K562 (cell line): Measurements from ENCODE around the gene THAP5. TPM values are rescaled to one million over a fixed set of nuclear protein-coding genes. Genes with fewer than 3 reads are reported as not detected.

Experiments
- ARID2 ChIP-seq: fragments of 450-650 bp; IDR thresholded peaks from 2 replicates; pipeline ENCODE4 v1.6.1; 2017; ENCODE audit warnings: antibody characterized with exemption, mild to moderate bottlenecking
- CEBPB ChIP-seq: fragments of 450-650 bp; IDR thresholded peaks from 2 replicates; pipeline ENCODE4 v1.6.1; 2016; ENCODE audit warnings: missing genetic modification characterization, missing compliant biosample characterization
- HDAC2 ChIP-seq: fragments of 450-650 bp; IDR thresholded peaks from 2 replicates; pipeline ENCODE4 v1.6.1; 2016; ENCODE audit warnings: mild to moderate bottlenecking
- HDAC8 ChIP-seq: fragments of 450-650 bp; IDR thresholded peaks from 2 replicates; pipeline ENCODE4 v1.6.1; 2016; ENCODE audit warnings: mild to moderate bottlenecking, missing genetic modification characterization, moderate library complexity, missing compliant biosample characterization
- JUN ChIP-seq, 2 experiments: sonication (generic) in 1 of 2; formaldehyde crosslinking in 1 of 2; IDR thresholded peaks; 2 replicates each; pipeline versions ENCODE4 v1.6.1 to v1.8.0; 2012 to 2022; ENCODE audit warnings: borderline replicate concordance in 2 of 2, mild to moderate bottlenecking in 2 of 2, improper control_type of control experiment in 1 of 2, low read depth in 1 of 2, low read length in 1 of 2, missing genetic modification reagents in 1 of 2
- JUND ChIP-seq, 2 experiments: IDR thresholded peaks; 2 replicates in 1 of 2; 3 replicates in 1 of 2; pipeline ENCODE4 v1.6.1; 2011; ENCODE audit warnings: borderline replicate concordance in 2 of 2, low read depth in 2 of 2, low read length in 2 of 2, improper control_type of control experiment in 1 of 2, missing biosample characterization in 1 of 2, missing genetic modification characterization in 1 of 2, missing genetic modification reagents in 1 of 2
- MBD2 ChIP-seq: sonication (generic); IDR thresholded peaks from 2 replicates; pipeline ENCODE4 v1.6.1; 2016; ENCODE audit warnings: low read depth, borderline replicate concordance
- MYC ChIP-seq, 2 experiments: fragments of 250-450 bp in 1 of 2; sonication (Bioruptor Pico) in 1 of 2; IDR thresholded peaks; 2 replicates each; pipeline versions ENCODE4 v1.5.1 to v1.6.1; 2012 to 2021; ENCODE audit warnings: low read depth in 2 of 2, borderline replicate concordance in 1 of 2, improper control_type of control experiment in 1 of 2, low read length in 1 of 2, mild to moderate bottlenecking in 1 of 2, moderate library complexity in 1 of 2
- NR2C1 ChIP-seq, 2 experiments: fragments of 450-650 bp; IDR thresholded peaks; 2 replicates each; pipeline ENCODE4 v1.6.1; 2017; ENCODE audit warnings: mild to moderate bottlenecking in 2 of 2, antibody characterized with exemption in 1 of 2, inconsistent platforms in 1 of 2, missing compliant biosample characterization in 1 of 2, missing genetic modification characterization in 1 of 2
- NR2C2 ChIP-seq, 2 experiments: fragments of 200-800 bp in 1 of 2; sonication (Bioruptor generic) in 1 of 2; sonication (generic) in 1 of 2; formaldehyde crosslinking in 1 of 2; IDR thresholded peaks; 2 replicates each; pipeline versions ENCODE4 v1.6.1 to v1.8.0; 2016 to 2022; ENCODE audit warnings: mild to moderate bottlenecking in 1 of 2, missing compliant biosample characterization in 1 of 2, missing genetic modification characterization in 1 of 2, missing genetic modification reagents in 1 of 2
- TEAD1 ChIP-seq, 2 experiments: fragments of 450-650 bp in 1 of 2; sonication (generic) in 1 of 2; formaldehyde crosslinking; IDR thresholded peaks; 2 replicates each; pipeline versions ENCODE4 v1.4.0 to v1.8.0; 2020 to 2022; ENCODE audit warnings: mild to moderate bottlenecking in 2 of 2, missing genetic modification reagents in 1 of 2
- ZNF232 ChIP-seq: sonication (generic); formaldehyde crosslinking; IDR thresholded peaks from 2 replicates; pipeline ENCODE4 v1.8.0; 2022; ENCODE audit warnings: mild to moderate bottlenecking, missing genetic modification reagents
- ZNF830 ChIP-seq: fragments of 250-450 bp; sonication (Bioruptor Pico); IDR thresholded peaks from 2 replicates; pipeline ENCODE4 v1.5.0; 2021; ENCODE audit warnings: mild to moderate bottlenecking
- polyA plus RNA-seq, 8 experiments: library from polyadenylated mRNA; depleted of rRNA in 4 of 8; stranded (reverse) in 5 of 8; unstranded in 3 of 8; fragments of >200 nt; fragmentation: Nextera tagmentation in 2 of 8; fragmentation: Illumina TruSeq in 1 of 8; extraction: Ambion mirVana in 2 of 8; extraction: Trizol in 1 of 8; gene quantifications; 2 replicates each; pipeline versions ENCODE4 v1.2.1 to v1.2.3, GENCODE V29; 2011 to 2014; ENCODE audit warnings: inconsistent platforms in 1 of 8, missing spikeins in 1 of 8
- total RNA-seq, 7 experiments: library from RNA; depleted of rRNA in 6 of 7; stranded (reverse); fragments of >200 nt in 6 of 7; fragmentation: Illumina TruSeq in 2 of 7; extraction: Trizol in 2 of 7; gene quantifications; 2 replicates each; pipeline versions ENCODE4 v1.2.1 to v1.2.3, GENCODE V29; 2011 to 2021; ENCODE audit warnings: low replicate concordance in 1 of 7
- TF ChIP-seq, protein P1 (sequence below), 2 experiments: fragments of 450-650 bp in 1 of 2; sonication (generic) in 1 of 2; formaldehyde crosslinking in 1 of 2; IDR thresholded peaks in 1 of 2; conservative IDR thresholded peaks in 1 of 2; 2 replicates each; pipeline versions ENCODE4 v1.6.1 to v1.8.1; 2016 to 2023; ENCODE audit warnings: mild to moderate bottlenecking in 2 of 2, moderate library complexity in 2 of 2, inconsistent platforms in 1 of 2, missing genetic modification reagents in 1 of 2
- TF ChIP-seq, protein P2 (sequence below): fragments of 250-450 bp; sonication (Bioruptor Pico); IDR thresholded peaks from 2 replicates; pipeline ENCODE4 v1.4.0; 2020; ENCODE audit warnings: mild to moderate bottlenecking, moderate library complexity, borderline replicate concordance
- TF ChIP-seq, protein P3 (sequence below): sonication (generic); formaldehyde crosslinking; IDR thresholded peaks from 2 replicates; pipeline ENCODE4 v1.8.0; 2022; ENCODE audit warnings: mild to moderate bottlenecking, missing genetic modification reagents

The THAP5 gene
- total and polyA plus RNA-seq, 9 of the 15 experiments (the other 6 are each of a cell fraction or from before 2014, with no cell fraction given) = 16.5 to 58.1 (median 28.2) TPM

DNA sequence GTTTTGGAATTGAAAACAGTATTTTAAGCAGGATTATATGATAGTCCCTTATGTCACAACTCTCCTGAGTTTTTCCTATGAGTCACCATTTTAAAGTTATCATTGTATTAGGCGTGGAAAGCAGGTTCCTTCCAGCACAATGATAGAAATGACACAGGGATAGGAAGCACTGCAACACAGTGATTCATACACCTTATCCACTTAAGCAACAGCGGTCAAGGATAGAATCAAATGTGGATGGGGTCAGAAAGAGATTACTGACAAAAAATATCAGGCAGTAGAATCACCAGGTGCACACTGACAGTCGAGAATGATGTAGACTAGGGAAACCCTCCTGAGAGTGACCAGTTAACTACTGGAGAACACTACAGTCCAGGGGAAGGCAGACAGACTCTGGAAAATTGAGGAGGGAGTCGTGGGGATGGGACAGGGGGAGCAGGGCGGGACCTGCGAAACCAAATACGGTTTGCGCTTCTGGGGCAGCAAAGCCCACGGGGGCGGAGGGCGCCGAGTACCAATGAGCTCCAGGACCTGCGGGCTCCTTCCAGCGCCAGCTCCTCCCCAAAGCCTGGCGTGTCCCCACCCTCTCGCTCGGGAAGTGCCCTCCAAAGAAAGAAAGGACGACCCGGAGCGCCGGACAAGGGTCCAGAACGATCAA is 44.0 kb downstream of the THAP5 start (continued):
- TF ChIP-seq, protein P1, sequence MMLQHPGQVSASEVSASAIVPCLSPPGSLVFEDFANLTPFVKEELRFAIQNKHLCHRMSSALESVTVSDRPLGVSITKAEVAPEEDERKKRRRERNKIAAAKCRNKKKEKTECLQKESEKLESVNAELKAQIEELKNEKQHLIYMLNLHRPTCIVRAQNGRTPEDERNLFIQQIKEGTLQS (IDR thresholded peaks at IDR 0.05) = peak; percentile 93
- TF ChIP-seq, protein P1 (CRISPR knock-in tag; conservative IDR thresholded peaks at IDR 0.05) = no peak
- TF ChIP-seq ZNF830 (CRISPR knock-in tag) (no peak), HDAC2 (peak; percentile 85), MYC (IDR thresholded peaks at IDR 0.05; ENCODE audit: low read depth, low read length) (no peak), MYC (CRISPR knock-in tag; IDR thresholded peaks at IDR 0.05; ENCODE audit: borderline replicate concordance, low read depth) (peak; percentile 54; the same call in 1 of the 2 replicates), CEBPB (tag) (peak; percentile 43; the same call in 1 of the 2 replicates), ARID2 (0 out of 2 replicates have a peak, but pooled peaks have one; percentile 19), MBD2 (no peak), TEAD1 (CRISPR knock-in tag; IDR thresholded peaks at IDR 0.05) (no peak), JUND (IDR thresholded peaks at IDR 0.05; ENCODE audit: borderline replicate concordance, low read depth, low read length) (peak; percentile 74), JUND (tag; IDR thresholded peaks at IDR 0.05; ENCODE audit: borderline replicate concordance, low read depth, low read length) (peak; percentile 76), ZNF232 (CRISPR knock-in tag) (peak; percentile 81), JUN (IDR thresholded peaks at IDR 0.05; ENCODE audit: borderline replicate concordance, low read depth, low read length) (peak; percentile 30; the same call in 1 of the 2 replicates), JUN (CRISPR knock-in tag; IDR thresholded peaks at IDR 0.05; ENCODE audit: borderline replicate concordance) (no peak), NR2C1 (IDR thresholded peaks at IDR 0.05) (no peak), NR2C1 (tag; IDR thresholded peaks at IDR 0.05) (no peak), NR2C2 (CRISPR knock-in tag; IDR thresholded peaks at IDR 0.05) (no peak), NR2C2 (tag; IDR thresholded peaks at IDR 0.05) (0 out of 2 replicates have a peak, but pooled peaks have one; percentile 32), HDAC8 (tag) (peak; percentile 53; the same call in 1 of the 2 replicates)
- TF ChIP-seq, protein P2, sequence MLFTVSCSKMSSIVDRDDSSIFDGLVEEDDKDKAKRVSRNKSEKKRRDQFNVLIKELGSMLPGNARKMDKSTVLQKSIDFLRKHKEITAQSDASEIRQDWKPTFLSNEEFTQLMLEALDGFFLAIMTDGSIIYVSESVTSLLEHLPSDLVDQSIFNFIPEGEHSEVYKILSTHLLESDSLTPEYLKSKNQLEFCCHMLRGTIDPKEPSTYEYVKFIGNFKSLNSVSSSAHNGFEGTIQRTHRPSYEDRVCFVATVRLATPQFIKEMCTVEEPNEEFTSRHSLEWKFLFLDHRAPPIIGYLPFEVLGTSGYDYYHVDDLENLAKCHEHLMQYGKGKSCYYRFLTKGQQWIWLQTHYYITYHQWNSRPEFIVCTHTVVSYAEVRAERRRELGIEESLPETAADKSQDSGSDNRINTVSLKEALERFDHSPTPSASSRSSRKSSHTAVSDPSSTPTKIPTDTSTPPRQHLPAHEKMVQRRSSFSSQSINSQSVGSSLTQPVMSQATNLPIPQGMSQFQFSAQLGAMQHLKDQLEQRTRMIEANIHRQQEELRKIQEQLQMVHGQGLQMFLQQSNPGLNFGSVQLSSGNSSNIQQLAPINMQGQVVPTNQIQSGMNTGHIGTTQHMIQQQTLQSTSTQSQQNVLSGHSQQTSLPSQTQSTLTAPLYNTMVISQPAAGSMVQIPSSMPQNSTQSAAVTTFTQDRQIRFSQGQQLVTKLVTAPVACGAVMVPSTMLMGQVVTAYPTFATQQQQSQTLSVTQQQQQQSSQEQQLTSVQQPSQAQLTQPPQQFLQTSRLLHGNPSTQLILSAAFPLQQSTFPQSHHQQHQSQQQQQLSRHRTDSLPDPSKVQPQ (CRISPR knock-in tag) = 0 out of 2 replicates have a peak, but pooled peaks have one; percentile 40
- TF ChIP-seq, protein P3, sequence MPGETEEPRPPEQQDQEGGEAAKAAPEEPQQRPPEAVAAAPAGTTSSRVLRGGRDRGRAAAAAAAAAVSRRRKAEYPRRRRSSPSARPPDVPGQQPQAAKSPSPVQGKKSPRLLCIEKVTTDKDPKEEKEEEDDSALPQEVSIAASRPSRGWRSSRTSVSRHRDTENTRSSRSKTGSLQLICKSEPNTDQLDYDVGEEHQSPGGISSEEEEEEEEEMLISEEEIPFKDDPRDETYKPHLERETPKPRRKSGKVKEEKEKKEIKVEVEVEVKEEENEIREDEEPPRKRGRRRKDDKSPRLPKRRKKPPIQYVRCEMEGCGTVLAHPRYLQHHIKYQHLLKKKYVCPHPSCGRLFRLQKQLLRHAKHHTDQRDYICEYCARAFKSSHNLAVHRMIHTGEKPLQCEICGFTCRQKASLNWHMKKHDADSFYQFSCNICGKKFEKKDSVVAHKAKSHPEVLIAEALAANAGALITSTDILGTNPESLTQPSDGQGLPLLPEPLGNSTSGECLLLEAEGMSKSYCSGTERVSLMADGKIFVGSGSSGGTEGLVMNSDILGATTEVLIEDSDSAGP (CRISPR knock-in tag) = peak; percentile 68; the same call in 1 of the 2 replicates
